Aorta (tissue), 5 donors: ENCODE data around the gene MTFMT. TPM values are rescaled to one million over a fixed set of nuclear protein-coding genes. Genes with fewer than 3 reads are reported as not detected.
"Not testable (repeated sequence)": the region's sequence is repeated elsewhere in the genome, so short reads cannot be mapped to it uniquely, and the experiment has no call there.

Source experiments
- ATAC-seq: fragments of 200-7000 bp; cut with Tn5 transposase; one replicate; pipeline ENCODE4 v1.9.1; 2022; ENCODE audit warnings: moderate library complexity; ENCODE audit not compliant: low FRiP score
- DNase-seq, 2 donors: peaks; one replicate each; pipeline ENCODE4 v3.0.0-alpha.2; 2020
- H3K27ac ChIP-seq, 2 donors: one replicate each; pipeline ENCODE4 v1.5.1; 2013; ENCODE audit warnings: low read length in 2 of 2, mild to moderate bottlenecking in 2 of 2, moderate library complexity in 2 of 2, control low read depth in 1 of 2, inconsistent platforms in 1 of 2, low read depth in 1 of 2
- H3K27me3 ChIP-seq, 2 donors: one replicate each; pipeline ENCODE4 v1.6.1; 2013; ENCODE audit warnings: control low read depth in 1 of 2, low read length in 1 of 2, mild to moderate bottlenecking in 1 of 2, moderate library complexity in 1 of 2; ENCODE audit not compliant: insufficient read depth in 2 of 2, control insufficient read depth in 1 of 2
- H3K36me3 ChIP-seq, 2 donors: one replicate each; pipeline ENCODE4 v1.6.1; 2013; ENCODE audit warnings: control low read depth in 1 of 2, low read length in 1 of 2, mild to moderate bottlenecking in 1 of 2; ENCODE audit not compliant: insufficient read depth in 2 of 2, control insufficient read depth in 1 of 2
- H3K4me1 ChIP-seq, 2 donors: one replicate each; pipeline ENCODE4 v1.6.1; 2013; ENCODE audit warnings: low read length in 2 of 2, control low read depth in 1 of 2, mild to moderate bottlenecking in 1 of 2, moderate library complexity in 1 of 2; ENCODE audit not compliant: insufficient read depth in 2 of 2, control insufficient read depth in 1 of 2
- H3K4me3 ChIP-seq, 2 donors: one replicate each; pipeline ENCODE4 v1.5.1; 2013; ENCODE audit warnings: low read length in 2 of 2, control low read depth in 1 of 2, mild to moderate bottlenecking in 1 of 2
- H3K9me3 ChIP-seq: one replicate; pipeline ENCODE4 v1.6.1; 2013; ENCODE audit warnings: mild to moderate bottlenecking, low read length; ENCODE audit not compliant: control insufficient read depth
- WGBS, 2 donors: extraction: QIAGEN DNeasy Blood & Tissue Kit; methylation state at CpG; one replicate each; pipeline ENCODE4 v1.1.7; 2013; 5-methylcytosine and 5-hydroxymethylcytosine counted together
- intact Hi-C, 2 donors: fragments of 100-400 bp; cut with DNase I; formaldehyde crosslinking; loops; one replicate each; pipeline versions ENCODE4 v1.14.2 to v1.15.0; 2022
- polyA plus RNA-seq, 2 donors: library from polyadenylated mRNA; stranded (reverse); fragments of 200-250 nt; gene quantifications; one replicate each; pipeline ENCODE4 v1.2.3, GENCODE V29; 2013
- total RNA-seq, 2 donors: library from RNA; stranded (reverse); fragmentation: NEBNext Ultra II Directional; extraction: Animal tissue kit (Norgen Biotek cat#: 25700); gene quantifications; one replicate each; pipeline ENCODE4 v1.2.1, GENCODE V29; 2021
- donor health status: healthy with polysubstance abuse.
- donor health status: Bipolar disorder and iron deficiency.
- donor health status: DM: no; HTN: no; CAD: no.
- donor health status: DM: no; HTN: no; CAD: no.
- donor health status: DM: yes; HTN: yes; CAD: no.

The MTFMT gene
- total and polyA plus RNA-seq, 4 donors = 6.1 to 15.2 (median 11.1) TPM

DNA sequence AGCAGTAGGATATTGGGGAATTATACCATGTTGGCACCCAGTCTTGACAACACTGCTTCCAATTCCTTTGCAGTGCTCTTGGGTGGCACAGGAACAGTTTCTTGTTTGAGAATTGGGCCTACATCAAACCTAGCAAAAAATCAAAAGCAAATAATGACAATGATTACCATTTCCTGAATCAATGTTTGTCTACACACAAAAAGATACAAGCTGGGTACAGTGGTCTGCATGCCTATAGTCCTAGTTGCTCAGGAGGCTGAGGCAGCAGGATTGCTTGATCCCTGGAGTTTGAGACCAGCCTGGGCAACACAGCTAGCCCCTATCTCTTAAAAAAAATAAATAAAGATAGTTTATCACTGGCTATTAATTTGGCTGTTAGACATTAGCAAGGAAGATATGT lies 8.0 kb downstream of the MTFMT start:
- H3K9me3 ChIP-seq = no peaks in the 10 kb centered on the region
- peaks cover 0 to 3% of the 10 kb centered on the region in 2 donors for H3K36me3 ChIP-seq
- intact Hi-C loops = no loop called here
- no peaks in the 10 kb centered on the region for H3K27me3 ChIP-seq
- H3K4me1 ChIP-seq = peaks cover 0 to 3% of the 10 kb centered on the region in 2 donors
- H3K4me3 ChIP-seq = no peak overlapping the region
- ATAC-seq (no peak), DNase-seq (no peak)
- no peak overlapping the region for H3K27ac ChIP-seq

DNA sequence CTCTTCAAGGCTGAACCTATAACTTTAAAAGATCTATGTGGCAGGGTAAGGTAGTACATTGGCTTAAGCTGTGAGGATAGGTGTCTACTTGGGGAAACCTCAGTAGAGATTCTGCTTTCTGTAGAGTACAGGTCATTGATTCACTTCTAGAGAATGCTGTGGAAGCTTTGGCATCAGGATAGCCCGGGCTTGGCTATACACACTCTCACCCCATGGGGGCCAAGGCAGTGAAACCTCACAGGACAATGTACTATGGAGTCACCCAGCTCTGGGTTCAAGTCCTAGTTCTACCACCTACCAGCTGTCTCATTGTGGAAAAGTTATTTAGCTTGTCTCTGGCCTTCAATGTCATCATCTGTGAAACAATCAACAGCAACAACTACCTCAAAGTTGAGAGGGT lies 9.0 kb downstream of the MTFMT start:
- Histone ChIP-seq H3K9me3 (no peaks in the 10 kb centered on the region), H3K27me3 (no peaks in the 10 kb centered on the region), H3K4me1 (no peaks in the 10 kb centered on the region), H3K36me3 (peaks cover 0 to 3% of the 10 kb centered on the region in 2 donors), H3K27ac (no peak overlapping the region), H3K4me3 (no peak overlapping the region)
- DNase-seq (no peak), ATAC-seq (no peak)
- 82 to 93% methylated on average over 1 of the region's 1 CpG for WGBS, 2 donors
- intact Hi-C loops = no loop called here

DNA sequence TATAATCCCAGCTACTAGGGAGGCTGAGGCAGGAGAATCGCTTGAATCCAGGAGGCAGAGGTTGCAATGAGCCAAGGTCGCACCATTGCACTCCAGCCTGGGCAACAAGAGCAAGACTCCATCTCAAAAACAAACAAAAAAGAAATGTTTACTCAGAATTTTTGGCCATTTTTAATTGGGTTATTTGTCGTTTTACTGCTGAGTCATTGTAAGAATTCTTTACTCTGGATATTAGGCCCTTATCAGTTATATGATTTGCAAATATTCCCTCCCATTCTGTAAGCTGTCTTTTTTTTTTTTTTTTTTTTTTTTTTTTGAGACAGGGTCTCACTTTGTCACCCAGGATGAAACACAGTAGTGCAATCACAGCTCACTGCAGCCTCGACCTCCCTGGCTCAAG lies 18.2 kb downstream of the MTFMT start:
- H3K4me1 ChIP-seq, H3K9me3 ChIP-seq, H3K36me3 ChIP-seq, H3K27ac ChIP-seq, H3K27me3 ChIP-seq, intact Hi-C loops, H3K4me3 ChIP-seq, DNase-seq, ATAC-seq: not testable (repeated sequence)
- 84 to 92% methylated on average over 4 of the region's 4 CpGs for WGBS, 2 donors

DNA sequence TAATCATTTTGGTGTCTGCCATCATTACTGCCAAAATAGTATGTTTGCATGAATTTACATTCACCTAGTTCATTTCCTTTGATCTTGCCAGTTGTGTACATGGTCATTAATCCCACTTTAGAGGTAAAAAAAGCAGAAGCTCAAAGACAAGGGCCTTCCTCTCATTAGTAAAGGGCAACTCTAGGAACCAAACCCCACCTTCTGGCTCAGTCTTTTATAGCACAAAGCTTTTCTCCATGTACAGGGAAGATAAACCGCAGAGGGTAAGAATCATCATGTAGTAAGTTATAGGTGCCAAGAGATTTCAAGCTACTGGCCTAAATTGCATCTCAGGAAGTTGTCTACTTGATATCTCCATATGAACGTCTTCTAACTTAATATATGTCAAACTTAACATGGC lies 20.5 kb downstream of the MTFMT start:
- peaks cover 4 to 5% of the 10 kb centered on the region in 2 donors for H3K36me3 ChIP-seq
- intact Hi-C loops = no loop called here
- no peak for ATAC-seq
- H3K9me3 ChIP-seq = peaks cover 2% of the 10 kb centered on the region
- H3K27ac ChIP-seq = no peak overlapping the region
- no peak overlapping the region for H3K4me3 ChIP-seq
- 70 to 77% methylated on average over 2 of the region's 2 CpGs for WGBS, 2 donors
- H3K4me1 ChIP-seq = no peaks in the 10 kb centered on the region
- no peak for DNase-seq
- no peaks in the 10 kb centered on the region for H3K27me3 ChIP-seq

DNA sequence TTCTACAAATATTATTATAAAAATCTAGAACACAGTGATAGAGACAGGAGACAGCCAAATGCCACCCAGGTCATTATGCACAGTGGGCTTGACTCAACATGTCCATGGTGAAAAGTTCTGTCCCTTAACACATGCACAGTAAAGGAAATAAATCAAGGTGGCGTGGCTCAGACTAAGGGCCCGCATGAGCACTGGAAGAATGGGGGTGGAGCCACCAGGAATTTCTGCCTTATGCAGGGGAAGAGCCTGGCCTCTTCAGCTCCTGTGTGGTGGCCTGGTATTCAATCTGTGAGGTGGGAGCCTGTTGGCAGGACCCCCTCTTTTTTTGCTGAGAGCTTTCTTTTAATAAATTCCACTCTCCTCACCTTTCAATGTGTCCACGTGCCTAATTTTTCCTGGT lies 22.6 kb downstream of the MTFMT start:
- Histone ChIP-seq H3K4me3 (no peak overlapping the region), H3K27ac (no peak overlapping the region), H3K27me3 (no peaks in the 10 kb centered on the region), H3K4me1 (no peaks in the 10 kb centered on the region), H3K9me3 (no peaks in the 10 kb centered on the region), H3K36me3 (peaks cover 0 to 4% of the 10 kb centered on the region in 2 donors)
- DNase-seq (no peak), ATAC-seq (no peak)
- intact Hi-C loops = no loop called here
- WGBS, 2 donors = 81 to 88% methylated on average over 3 of the region's 3 CpGs

DNA sequence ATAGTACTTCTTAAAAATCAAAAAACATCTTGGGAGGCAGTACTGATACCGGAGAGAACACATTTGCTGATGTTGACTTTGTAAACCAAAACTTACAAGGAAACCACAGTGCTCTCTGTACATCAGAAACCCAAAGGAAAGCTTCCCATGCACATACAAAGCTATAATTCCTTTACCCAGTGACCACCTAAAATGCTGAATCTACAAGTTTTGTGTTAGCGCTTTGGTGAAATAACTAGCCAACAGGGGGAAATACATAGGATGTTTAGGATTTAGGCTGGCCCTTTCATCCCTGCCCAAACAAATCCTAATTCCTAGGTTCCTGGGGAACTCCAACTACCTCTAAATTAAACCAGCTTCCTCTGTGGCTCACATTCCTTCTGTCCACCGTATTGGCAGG lies 24.4 kb downstream of the MTFMT start:
- DNase-seq = no peak
- no peak for ATAC-seq
- intact Hi-C loops = no loop called here
- Histone ChIP-seq H3K4me3 (no peak overlapping the region), H3K27me3 (no peaks in the 10 kb centered on the region), H3K36me3 (peaks cover 0 to 2% of the 10 kb centered on the region in 2 donors), H3K4me1 (no peaks in the 10 kb centered on the region), H3K27ac (no peak overlapping the region), H3K9me3 (no peaks in the 10 kb centered on the region)
- WGBS, 2 donors = 62 to 71% methylated on average over 3 of the region's 3 CpGs

DNA sequence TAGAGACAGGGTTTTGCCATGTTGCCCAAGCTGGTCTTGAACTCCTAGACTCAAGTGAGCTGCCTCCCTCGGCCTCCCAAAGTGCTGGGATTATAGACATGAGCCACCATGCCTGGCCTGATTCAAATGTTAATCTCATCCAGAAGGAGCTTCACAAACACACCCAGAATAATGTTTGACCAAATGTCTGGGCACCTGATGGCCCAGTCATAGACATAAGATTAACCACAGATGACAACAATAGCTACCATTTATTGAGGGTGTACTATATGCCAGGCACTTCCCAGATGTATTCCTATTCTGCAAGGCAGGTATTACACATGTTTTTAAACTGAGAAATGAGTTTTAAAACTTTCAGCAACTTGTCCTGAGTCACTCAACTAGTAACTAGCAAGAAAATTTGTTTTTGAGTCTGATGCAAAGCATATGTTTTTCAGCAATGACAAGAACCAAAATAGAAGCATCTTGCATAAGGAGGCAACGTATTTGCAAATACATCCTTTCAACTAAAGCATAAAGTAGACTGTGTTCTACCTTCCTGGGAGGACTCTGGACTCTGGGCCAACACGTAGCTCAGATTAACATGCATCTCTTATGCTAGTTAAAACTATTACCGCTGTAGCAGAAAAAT lies 31.6 kb downstream of the MTFMT start:
- Histone ChIP-seq H3K4me1 (no peaks in the 10 kb centered on the region), H3K36me3 (no peaks in the 10 kb centered on the region), H3K27me3 (no peaks in the 10 kb centered on the region), H3K4me3 (no peak overlapping the region), H3K27ac (no peak overlapping the region), H3K9me3 (no peaks in the 10 kb centered on the region)
- no peak for ATAC-seq
- no peak for DNase-seq
- intact Hi-C loops = no loop called here
- WGBS, 2 donors = 92 to 97% methylated on average over 4 of the region's 4 CpGs

DNA sequence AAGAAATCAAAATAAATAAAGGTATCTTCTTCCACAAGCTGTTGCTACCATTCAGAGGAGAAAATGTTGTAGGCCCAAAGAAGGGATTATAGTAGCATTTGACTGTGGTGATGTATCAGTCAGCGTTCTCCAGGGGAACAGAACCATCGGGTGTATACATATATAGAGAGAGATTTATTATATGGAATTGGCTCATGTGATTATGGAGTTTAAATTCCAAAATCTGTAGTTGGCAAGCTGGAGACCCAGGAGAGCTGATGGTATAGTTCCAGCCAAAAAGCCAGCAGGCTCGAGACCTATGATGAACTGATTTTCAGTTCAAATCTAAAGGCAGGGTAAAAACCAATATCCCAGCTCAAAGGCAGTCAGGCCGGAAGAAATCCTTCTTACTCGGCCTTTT lies 32.4 kb downstream of the MTFMT start:
- no peak for DNase-seq
- Histone ChIP-seq H3K4me3 (no peak overlapping the region), H3K4me1 (no peaks in the 10 kb centered on the region), H3K27ac (no peak overlapping the region), H3K9me3 (no peaks in the 10 kb centered on the region), H3K27me3 (no peaks in the 10 kb centered on the region), H3K36me3 (no peaks in the 10 kb centered on the region)
- WGBS, 2 donors = 63 to 71% methylated on average over 5 of the region's 5 CpGs
- intact Hi-C loops = no loop called here
- ATAC-seq = no peak

DNA sequence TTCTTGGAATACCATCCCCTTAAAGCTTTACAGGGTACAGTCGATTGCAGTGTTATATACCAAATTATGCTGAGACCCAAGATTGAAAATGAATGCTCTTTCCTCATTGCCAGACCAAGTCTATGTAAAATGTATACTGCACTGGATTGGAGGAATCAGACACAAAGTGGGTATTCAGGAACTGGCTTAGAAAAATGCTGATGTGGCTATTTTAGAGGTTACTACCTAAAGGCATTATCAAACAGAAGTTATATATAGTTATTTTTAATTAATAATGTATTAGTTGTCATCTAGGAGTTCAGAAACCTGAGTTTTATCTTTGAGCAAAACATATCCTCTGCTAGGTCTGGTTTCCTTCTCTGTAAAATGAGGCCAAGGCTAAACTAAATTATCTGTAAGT lies 36.1 kb downstream of the MTFMT start:
- no peaks in the 10 kb centered on the region for H3K27me3 ChIP-seq
- no peaks in the 10 kb centered on the region for H3K4me1 ChIP-seq
- DNase-seq (no peak), ATAC-seq (no peak)
- 10 to 30% methylated on average over 1 of the region's 1 CpG for WGBS, 2 donors
- no peak overlapping the region for H3K4me3 ChIP-seq
- H3K9me3 ChIP-seq = no peaks in the 10 kb centered on the region
- H3K27ac ChIP-seq = no peak overlapping the region
- intact Hi-C loops = no loop called here
- H3K36me3 ChIP-seq = no peaks in the 10 kb centered on the region
